AG04449 (cell line): ENCODE results near the gene NPFFR2.

Experiments used
- CTCF ChIA-PET: fragments of 350-600 bp; formaldehyde crosslinking; extraction: SDS; loops from one replicate; lab custom pipeline; 2021; ENCODE audit warnings: antibody characterized with exemption; lab: Yijun Ruan, JAX
- POLR2A ChIA-PET: fragments of 400-600, 350-600 bp; formaldehyde crosslinking; extraction: SDS; loops from one replicate; lab custom pipeline; 2020; ENCODE audit warnings: antibody characterized with exemption, inconsistent platforms; lab: Yijun Ruan, JAX
- DNase-seq: peaks from one replicate; pipeline ENCODE4 v3.0.0-alpha.2; 2010; ENCODE audit warnings: low read depth, low spot score
- H3K4me3 ChIP-seq: 2 replicates; pipeline ENCODE4 v1.5.1; 2011; ENCODE audit warnings: low read depth, mild to moderate bottlenecking, control low read depth, low read length
- TF ChIP-seq, protein P1 (sequence below): IDR thresholded peaks from one replicate; pipeline ENCODE4 v1.5.1; 2011; ENCODE audit warnings: mild to moderate bottlenecking, moderate library complexity, low read length, control low read depth, inconsistent platforms; ENCODE audit not compliant: insufficient read depth; ENCODE audit errors: missing control alignments

NPFFR2 gene

GRCh38 chr4:72031868-72032608, at the start of gene NPFFR2:
TSS of gene NPFFR2 (plus strand) at chr4:72032000. CDS start at chr4:72128592, 96,592 bp downstream.
- ChIA-PET CTCF (no interaction called here), POLR2A (no interaction called here)
- H3K4me3 ChIP-seq, result no peak within 1 kb of the TSS
- DNase-seq, result no peak
- TF ChIP-seq, protein P1, sequence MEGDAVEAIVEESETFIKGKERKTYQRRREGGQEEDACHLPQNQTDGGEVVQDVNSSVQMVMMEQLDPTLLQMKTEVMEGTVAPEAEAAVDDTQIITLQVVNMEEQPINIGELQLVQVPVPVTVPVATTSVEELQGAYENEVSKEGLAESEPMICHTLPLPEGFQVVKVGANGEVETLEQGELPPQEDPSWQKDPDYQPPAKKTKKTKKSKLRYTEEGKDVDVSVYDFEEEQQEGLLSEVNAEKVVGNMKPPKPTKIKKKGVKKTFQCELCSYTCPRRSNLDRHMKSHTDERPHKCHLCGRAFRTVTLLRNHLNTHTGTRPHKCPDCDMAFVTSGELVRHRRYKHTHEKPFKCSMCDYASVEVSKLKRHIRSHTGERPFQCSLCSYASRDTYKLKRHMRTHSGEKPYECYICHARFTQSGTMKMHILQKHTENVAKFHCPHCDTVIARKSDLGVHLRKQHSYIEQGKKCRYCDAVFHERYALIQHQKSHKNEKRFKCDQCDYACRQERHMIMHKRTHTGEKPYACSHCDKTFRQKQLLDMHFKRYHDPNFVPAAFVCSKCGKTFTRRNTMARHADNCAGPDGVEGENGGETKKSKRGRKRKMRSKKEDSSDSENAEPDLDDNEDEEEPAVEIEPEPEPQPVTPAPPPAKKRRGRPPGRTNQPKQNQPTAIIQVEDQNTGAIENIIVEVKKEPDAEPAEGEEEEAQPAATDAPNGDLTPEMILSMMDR, result no peak

GRCh38 chr4:71992571-71993312, 39.1 kb upstream of the NPFFR2 start:
- DNase-seq, result no peak
- ChIA-PET POLR2A (no interaction called here), CTCF (no interaction called here)
- TF ChIP-seq, protein P1, result no peak
- no peak overlapping the region for H3K4me3 ChIP-seq

GRCh38 chr4:71994559-71994958, 37.2 kb upstream of the NPFFR2 start:
- no peak overlapping the region for H3K4me3 ChIP-seq

DNA sequence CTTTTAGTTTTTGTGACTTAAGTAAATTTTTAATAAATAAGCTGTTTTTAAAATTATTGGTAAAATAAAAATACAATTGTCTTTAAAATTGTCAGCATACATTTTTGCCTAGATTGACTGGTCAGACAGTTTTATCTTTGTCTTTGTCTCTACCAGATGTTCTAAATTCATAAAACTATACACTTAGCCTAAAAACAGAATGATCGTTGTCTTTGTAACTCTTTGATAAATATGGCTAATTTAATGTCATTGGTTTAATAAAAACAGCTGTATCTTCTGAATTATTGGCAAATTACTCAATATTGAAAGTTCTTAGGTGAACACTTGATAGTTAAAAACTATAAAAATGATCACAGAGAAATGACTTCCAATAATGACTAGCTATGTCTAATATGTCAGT, 36.5 kb upstream of the NPFFR2 start:
- no peak overlapping the region for H3K4me3 ChIP-seq
- TF ChIP-seq, protein P1, result no peak
- ChIA-PET CTCF (no interaction called here), POLR2A (no interaction called here)
- DNase-seq, result no peak

More at GRCh38 chr4:71994559-71994958, 37.2 kb upstream of the NPFFR2 start:
- CTCF ChIA-PET, result no interaction called here
- TF ChIP-seq, protein P1, result no peak
- no peak for DNase-seq
- POLR2A ChIA-PET, result no interaction called here

DNA sequence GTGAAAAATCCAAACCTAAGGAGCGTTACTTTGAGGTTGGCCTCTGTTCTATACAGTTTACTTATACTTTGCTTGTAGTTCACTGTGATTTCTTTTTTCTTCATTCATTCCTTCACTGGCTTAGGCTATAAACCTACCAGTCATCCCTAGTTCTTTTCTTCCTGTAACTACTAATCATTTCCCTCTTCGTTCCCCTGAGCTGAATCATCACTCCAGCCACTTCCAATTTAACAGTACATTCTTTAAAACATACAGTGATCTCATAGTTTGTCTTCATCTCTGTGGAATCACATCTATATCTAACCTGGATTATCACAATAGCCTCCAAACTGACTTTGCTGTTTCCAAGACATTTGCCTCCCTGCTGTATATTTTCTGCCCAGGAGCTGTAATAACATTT, 25.2 kb upstream of the NPFFR2 start:
- CTCF ChIA-PET, result no interaction called here
- TF ChIP-seq, protein P1, result no peak
- H3K4me3 ChIP-seq, result no peak overlapping the region
- POLR2A ChIA-PET, result no interaction called here
- no peak for DNase-seq

DNA sequence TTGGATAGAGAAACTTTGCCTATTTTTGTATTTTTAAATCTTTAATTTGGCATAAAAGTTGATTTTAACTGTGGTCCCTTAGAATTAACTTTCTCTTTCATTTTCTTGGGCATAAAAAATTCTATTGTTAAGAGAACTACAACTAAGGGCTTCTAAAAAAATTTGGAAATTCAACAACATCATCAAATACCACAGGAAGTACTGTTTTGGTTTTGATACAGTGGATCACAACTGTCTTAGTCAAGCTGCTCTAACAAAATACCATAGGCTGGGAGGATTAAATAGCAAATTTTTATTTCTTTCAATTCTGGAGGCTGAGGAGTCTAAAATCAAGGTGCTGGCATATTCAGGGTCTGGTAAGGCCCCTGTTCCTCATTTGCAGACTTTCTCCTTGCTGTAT, 19.9 kb upstream of the NPFFR2 start:
- ChIA-PET POLR2A (no interaction called here), CTCF (no interaction called here)
- DNase-seq, result no peak
- no peak overlapping the region for H3K4me3 ChIP-seq
- TF ChIP-seq, protein P1, result no peak
